HG03565 (cell line): ENCODE measurements around the gene CHCHD1.
"Not testable (repeated sequence)": the region's sequence is repeated elsewhere in the genome, so short reads cannot be mapped to it uniquely, and the experiment has no call there.

Experiments
- ATAC-seq: cut with Tn5 transposase; IDR thresholded peaks from one replicate; pipeline ENCODE4 v1.9.1; 2021; ENCODE audit warnings: mild to moderate bottlenecking, moderate library complexity; ENCODE audit not compliant: unreplicated experiment

CHCHD1 gene

DNA sequence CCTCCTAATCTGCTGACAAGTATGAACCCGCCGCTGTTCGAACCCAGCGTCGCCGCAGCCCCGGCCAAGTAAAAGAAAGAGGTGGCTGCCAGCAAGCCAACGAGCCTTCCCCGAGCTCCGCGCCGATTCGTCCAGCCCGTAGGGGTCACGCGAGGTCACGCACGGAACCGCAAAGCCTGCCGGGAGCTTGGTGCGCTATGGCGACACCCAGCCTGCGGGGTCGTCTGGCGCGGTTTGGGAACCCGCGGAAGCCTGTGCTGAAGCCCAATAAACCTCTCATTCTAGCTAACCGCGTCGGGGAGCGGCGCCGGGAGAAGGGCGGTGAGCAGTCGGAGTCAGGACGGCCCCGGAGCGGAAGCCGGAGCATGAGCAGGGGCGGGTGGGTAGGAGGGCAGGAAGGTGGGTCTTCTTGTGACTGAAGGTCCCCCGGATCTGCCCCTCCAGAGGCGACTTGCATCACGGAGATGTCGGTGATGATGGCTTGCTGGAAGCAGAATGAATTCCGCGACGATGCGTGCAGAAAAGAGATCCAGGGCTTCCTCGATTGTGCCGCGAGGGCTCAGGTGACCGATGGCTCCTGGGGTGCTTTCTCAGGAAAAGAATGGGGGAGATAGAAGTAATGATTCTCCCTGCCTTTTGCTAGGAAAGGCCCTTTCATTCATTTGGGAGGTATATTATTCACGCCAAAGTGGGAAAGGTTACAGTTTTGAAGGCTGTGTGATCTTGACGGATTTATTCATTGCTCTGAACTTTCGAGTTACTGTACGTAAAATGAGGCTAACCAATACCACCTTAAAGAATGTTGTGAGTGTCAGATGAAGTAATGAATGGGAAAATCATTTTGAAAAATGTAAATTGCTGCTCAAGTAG lies at the start of gene CHCHD1:
TSS of gene CHCHD1 (plus strand) at position 170 of the 870 bp plus-strand sequence. CDS start at position 198, 28 bp downstream.
- peak; percentile 32 for ATAC-seq

DNA sequence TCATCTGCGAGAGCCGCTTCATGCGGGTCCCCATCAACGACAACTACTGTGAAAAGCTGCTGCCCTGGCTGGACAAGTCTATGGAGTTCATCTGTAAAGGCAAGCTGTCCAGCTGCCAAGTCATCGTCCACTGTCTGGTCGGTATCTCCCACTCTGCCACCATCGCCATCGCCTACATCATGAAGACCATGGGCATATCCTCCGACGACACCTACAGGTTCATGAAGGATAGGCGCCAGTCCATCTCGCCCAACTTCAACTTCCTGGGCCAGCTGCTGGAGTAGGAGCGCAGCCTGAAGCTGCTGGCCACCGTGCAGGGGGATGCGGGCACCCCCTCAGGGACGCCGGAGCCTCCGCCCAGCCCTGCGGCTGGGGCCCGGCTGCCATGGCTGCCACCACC lies 49.4 kb upstream of the CHCHD1 start:
- no peak for ATAC-seq

DNA sequence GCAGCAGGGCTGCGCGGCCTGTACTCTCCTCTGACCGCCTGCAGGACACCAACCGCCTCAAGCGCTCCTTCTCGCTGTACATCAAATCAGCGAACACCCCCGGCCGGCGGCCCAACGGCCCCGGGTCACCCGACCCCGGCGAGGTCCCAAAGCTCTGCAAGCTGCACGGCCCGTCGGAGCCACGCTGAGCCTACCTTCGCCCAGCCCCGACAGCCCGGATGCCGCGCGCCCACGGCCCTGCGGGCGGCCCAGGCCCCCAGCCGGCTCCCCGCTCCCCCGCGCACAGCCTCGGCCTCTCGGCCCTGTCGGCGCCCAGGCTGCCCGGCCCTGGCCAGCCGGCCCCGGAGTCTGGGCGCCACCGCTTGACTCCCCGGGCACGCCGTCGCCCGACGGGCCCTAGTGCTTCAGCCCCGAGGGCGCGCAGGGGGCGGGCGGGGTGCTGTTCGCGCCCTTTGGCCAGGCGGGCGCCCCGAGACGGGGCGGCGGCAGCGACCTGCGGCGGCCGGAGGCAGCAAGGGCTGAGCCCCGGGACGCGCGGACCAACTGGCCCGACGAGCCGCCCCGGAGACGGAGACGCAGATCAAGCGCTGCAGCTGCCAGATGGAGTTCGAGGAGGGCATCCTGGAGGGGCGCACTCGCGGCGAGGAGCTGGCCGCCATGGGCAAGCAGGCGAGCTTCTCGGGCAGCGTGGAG lies 48.8 kb upstream of the CHCHD1 start:
- ATAC-seq, result no peak

DNA sequence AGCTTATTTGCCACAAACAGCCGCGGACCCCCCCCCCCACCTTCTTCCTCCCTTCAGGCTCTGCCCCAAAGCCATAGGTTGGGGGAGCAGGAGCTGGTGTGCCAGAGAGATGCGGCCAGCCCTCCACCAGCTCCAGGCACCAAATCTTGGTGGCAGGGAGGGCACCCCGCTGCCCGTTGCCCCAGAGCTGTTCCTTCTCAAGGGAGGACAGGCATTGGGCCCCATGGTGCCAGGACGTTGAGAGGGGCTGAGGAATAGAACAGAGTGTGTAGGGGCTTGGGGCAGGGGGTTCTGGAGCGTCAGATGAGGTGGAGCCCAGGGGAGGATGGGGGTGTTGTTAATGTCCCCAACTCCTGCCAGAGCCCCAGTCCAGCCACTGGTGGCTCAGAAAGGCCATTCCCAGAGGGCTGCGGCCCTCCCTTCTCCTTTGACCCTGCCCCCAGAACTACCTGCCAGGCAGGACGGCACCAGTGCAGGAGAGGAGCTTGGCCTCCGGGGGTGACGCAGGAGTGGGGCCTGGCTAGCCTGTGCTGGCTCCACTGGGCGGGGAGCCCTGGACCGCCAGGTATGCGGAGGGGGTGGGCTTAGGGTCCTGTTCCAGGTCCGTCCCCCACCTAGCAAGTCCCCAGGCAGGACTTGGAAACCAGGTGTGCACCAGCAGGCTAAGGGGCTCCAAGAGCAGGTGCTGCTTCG lies 47.7 kb upstream of the CHCHD1 start:
- no peak for ATAC-seq

DNA sequence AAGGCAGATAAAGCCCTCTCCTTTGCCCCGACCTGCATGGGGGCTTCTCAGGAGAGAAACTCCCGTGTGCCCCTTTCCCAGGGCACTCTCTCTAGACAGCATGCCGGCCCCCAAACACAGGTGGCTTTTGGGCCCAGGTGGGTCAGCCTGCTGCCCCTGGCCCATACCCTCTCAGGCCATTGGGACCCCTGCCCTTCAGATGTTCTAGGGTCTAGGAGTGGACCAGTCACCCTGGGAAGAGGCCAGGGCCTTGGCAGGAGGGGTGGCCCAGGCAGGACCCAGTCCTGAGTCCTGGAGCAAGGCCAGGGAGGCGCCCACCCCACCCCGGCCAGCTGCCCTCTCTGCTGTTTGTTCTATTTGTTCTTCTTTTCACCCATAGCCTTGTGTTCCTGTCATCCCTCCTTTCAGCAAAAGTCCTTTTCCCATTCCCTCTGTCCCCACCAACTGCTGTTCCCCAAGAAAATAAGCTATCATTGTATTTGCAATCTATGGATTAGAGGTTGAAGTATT lies 47.0 kb upstream of the CHCHD1 start:
- ATAC-seq, result no peak

DNA sequence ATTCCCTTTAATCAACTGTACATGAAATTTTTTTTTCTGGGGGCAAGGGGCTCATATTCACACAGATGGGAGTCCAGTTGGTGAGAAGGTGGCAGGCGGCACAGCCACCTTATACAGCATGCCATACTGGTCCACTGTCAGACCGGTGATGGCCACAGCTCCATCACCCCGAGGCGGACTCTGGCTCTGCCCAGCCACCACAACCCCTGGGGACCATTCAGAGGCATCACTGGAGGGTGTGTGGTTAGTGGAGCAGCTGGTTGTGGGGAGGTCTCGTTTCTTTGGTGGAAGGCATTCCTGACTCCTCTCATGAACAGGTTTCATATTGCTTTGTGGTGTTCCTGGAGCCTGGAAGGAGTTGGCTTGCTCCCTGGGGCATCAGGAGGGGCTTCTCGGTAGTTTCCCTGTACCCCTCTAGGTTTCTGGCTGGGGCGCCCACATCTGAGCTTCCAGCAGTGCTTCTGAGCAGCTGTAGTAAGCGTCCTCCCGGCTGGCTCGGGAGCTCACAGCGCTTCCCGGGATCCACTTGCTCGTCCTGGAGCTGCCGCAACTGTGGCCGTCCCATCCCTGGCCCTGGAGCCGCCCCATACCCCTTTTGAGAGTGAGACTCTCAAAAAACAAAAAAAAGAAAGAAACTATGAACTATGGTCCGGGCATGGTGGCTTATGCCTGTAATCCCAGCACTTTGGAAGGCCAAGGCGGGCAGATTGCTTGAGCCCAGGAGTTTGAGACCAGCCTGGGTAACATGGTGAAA lies 41.2 kb upstream of the CHCHD1 start:
- not testable (repeated sequence) for ATAC-seq

DNA sequence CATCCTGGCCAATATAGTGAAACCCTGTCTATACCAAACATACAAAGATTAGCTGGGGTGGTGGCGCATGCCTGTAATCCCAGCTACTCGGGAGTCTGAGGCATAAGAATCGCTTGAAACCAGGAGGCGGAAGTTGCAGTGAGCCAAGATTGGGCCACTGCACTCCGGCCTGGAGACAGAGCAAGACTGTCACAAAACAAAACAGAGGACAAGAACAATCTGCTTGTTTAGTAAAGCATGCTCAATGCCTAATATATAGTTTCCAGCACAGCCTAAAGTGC lies 39.5 kb upstream of the CHCHD1 start:
- ATAC-seq, result no peak

DNA sequence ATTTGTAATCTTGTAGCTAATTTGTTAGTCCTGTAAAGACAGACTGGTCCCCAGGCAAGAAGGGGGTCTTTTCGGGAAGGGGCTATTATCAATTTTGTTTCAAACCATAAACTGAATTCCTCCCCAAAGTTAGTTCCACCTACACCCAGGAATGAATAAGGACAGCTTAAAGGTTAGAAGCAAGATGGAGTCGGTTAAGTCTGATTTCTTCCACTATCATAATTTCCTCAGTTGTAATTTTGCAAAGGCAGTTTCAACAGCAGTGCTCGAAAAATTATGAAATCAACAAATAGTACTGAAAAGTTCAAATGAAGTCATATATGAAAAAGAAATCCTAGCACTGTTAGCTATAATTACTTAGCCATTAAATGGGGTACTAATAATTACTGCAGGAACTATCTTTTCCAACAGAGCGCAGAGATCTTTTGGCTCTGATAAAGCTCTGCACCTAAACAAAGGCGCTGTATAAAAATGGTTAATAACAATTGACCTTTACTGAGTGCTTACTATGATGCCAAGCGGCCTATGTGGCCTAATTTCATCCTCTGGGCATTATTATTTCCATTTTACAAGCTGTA lies 38.4 kb upstream of the CHCHD1 start:
- no peak for ATAC-seq

DNA sequence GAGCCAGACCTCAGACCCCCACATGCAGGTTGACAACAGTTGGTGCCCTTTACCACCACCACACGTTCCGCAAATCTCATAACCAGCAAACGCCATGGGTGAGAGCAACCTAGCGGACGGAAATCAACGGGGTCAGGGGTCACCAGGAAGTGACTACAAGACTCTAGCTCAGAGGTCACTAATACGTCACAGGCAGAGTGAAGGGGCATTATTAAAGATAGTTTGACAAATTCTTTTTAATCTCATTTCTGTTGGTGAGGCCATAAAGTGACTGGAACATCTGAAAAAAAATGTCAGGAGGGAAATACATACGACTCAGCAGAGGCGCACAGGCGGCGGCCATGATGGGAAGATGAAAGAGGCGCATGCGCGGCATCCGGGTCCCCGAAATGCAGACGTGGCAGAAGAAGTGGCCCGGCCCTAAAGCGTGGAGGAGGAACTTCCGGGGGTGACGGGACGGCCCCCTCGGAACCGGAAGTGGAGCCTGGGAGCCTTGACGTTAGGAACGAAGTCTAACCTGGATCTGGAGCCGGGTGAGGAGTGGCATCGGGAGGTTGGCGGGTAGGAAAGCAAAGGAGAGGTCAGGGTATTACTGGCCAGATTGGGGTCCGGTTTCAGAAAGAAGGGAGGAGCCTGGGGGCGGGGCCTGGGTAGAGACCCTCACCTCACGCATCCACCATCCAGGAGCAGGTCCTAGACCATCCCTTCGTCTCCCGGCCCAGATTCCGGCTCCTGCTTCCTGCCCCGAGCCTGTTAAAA lies 37.8 kb upstream of the CHCHD1 start, which contains the start of gene SEC24C:
TSS of gene SEC24C (plus strand) at position 468 of the 759 bp plus-strand sequence. CDS start 2,461 bp downstream, outside the sequence.
- ATAC-seq, result peak; percentile 87

DNA sequence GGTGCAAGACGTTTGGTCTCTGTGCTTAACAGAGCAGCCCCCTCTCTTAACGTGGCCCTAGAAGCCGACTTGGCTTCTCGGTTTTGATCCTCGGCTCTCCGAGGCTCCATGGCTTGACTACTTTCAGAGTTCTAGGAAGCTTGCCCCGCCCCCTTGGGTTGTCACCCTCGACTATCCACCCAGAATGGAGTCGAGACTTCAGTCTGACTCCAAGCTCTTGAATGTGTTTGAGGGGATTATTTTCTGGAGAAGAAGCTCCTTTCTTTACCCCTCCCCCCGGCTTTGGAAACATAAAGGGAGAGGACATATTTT lies 37.2 kb upstream of the CHCHD1 start:
- peak; percentile 10 for ATAC-seq

DNA sequence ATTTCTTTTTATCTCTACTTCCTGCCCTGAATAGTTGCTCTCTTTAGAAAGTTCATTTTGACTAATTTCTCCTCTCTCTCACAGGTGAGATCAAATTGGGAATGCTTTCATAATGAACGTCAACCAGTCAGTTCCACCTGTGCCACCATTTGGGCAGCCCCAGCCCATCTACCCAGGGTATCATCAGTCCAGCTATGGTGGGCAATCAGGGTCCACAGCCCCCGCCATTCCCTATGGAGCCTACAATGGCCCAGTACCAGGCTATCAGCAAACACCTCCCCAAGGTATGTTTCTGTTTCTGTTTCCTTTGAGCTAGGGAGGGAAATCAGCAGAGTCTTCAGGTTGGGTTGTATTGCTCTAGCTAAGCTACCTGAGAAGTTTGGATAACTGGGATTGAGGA lies 35.1 kb upstream of the CHCHD1 start:
- no peak for ATAC-seq

DNA sequence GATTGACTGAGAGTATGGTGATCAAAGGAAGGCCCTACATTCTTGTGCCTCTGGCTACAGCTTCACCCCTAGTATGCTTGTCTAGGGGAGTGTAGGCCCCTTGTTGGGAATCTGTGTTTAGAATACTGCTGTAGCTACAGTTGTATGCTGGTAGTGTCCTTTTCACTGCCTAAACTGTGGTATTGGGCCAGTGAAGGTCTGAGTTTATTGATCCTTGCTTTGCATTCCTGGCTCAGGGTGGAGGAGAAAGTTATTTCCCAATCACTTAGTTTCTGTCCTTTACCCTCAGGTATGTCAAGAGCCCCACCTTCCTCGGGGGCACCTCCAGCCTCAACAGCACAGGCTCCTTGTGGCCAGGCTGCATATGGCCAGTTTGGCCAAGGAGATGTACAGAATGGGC lies 31.0 kb upstream of the CHCHD1 start:
- no peak for ATAC-seq

DNA sequence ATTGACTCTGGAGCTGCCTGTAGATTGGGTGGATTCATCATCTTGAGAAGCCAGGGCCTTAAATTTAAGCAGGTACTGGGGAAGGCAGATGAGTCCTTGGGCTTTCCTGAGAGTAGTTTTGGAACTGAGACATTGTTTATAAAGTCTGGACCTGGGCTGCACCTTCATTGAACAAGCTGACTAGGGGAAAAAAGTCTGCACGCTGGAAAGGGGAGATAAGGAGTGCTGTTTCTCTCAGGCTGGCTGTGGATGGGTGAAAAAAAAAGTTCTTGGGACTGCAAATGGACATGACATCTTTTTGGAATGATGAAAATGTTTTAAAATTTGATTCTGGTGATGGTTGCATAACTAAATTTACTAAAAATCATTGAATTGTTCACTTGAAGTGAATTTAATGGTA lies 25.7 kb upstream of the CHCHD1 start:
- no peak for ATAC-seq

DNA sequence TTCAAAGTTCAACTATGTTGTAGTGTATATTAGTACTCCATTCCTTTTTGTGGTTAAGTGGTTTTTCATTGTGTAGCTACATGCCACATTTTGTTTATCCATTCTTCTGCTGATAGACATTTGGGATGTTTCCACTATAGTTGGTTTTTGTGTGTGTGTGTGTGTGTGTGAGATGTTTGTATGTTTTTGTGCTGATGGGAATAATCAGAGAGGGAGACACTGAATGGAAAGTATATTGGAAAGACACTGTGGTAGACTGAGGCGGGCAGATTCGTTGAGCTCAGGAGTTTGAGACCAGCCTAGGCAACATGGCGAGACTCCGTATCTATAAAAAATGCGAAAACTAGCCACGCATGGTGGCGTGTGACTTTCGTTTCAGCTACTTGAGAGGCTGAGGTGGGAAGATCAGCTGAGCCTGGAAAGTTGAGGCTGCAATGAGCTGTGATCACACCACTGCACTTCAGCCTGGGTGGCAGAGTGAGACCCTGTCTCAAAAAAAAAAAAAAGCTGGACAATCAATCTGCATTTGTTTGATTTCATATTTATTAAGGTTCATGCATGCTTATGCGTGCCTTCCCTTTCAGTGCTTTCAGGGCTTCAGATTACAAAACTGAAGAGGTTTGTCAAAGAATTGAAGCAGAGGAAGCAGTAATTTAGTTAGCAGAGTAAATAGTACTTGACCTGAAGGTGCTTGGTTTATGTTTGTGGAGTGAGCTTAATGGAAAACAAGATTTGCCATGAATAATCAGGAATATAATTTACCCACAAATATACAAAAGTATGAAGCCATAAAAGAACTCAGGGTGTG lies 22.9 kb upstream of the CHCHD1 start:
- ATAC-seq, result no peak

DNA sequence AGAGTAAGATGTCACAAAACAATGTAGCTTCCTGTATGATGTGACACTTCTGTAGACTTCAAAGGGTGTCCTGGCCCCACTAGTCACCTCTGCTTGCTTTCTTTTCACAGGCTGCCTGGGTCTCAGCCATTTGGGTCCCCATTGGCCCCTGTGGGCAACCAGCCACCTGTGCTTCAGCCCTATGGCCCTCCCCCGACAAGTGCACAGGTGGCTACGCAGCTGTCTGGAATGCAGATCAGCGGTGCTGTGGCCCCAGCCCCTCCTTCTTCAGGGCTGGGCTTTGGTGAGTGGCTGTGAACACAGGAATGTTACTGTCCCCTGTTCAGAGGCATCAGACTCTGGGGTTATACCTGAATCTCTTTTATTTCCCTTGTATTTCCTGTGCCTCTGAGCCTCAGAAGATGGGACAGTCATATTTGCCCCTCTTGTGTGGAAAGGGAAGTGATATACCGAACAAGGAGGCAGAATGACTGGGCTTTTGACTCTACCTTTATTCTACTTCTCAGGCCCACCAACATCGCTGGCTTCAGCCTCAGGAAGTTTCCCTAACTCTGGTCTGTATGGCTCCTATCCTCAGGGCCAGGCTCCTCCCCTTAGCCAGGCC lies 22.2 kb upstream of the CHCHD1 start:
- no peak for ATAC-seq

DNA sequence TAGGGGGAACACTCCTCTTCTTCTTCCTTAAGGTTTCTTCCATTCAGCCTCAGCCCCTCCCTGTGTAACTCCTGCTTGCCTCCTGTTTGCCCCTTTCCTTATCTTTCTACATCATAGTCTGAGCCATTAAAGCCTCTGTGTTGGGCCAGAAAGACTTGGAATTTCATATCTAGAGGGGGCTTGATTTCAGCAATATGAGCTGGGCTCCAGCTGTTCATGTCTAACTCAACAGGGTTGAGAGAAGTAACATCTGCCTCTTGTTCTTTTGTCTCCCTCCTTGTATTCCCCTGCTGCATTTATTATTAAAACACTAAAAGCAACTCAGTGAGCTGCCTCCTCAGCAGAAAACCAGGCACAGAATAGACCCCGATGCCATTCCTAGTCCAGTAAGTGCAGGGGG lies 20.1 kb upstream of the CHCHD1 start:
- ATAC-seq, result no peak

DNA sequence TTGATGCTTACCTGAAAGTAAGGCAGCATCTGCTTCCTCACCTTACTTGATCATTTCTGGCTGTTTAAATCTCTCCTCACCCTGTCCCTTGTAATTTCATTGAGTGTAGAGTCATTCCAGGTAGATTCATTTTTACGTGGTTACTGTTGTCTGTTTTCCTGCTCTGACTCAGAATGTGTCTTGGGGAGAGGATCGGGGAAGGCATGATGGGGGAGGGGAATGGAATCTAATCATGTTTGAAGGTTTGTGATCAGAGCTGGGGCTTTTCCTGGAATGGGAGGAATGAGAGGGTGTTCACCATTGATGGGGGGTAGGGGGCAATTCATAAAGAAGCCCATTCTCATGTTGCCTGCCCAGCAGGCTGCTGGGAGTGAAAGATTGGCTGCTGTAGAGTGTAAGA lies 18.9 kb upstream of the CHCHD1 start:
- ATAC-seq, result no peak

DNA sequence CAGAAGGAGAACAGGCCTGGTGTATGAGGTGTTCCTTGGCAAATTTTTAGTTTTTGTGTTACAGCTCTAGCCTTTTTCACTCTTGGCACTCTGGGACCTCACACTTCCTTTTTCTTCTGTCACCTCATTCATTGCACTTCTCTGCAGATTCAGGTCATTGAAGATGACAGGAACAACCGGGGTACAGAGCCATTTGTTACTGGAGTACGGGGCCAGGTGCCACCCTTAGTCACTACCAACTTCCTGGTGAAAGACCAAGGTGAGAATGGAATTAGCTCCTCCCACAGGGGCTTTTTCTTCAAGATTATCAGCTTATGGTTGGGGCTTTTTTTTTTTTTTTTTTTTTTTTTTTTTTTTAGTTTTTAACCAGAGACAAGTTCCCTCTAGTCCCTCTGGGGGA lies 18.5 kb upstream of the CHCHD1 start:
- ATAC-seq, result no peak

DNA sequence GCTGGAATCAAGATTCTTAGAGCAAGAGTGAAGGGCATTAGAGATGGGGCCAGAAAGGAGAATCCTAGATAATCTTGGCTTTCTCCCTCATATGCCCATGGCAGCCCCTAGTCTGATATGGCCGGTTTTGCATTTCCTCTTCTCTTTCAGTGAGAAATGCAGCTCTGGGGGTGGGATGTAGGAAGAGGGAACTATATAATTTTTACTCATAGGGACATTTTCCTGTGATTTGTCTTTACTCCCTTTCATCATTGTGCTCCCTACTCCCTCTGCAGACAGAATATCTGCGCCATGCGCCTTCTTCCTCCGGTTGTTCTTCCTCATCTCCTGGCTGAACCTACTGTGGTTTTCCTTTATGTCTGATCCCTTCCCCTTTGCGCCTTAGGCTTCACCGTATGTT lies 16.8 kb upstream of the CHCHD1 start:
- ATAC-seq, result no peak
